ENCODE data around the gene TNFSF8. TPM values are rescaled to one million over a fixed set of nuclear protein-coding genes. Genes with fewer than 3 reads are reported as not detected.

Gene TNFSF8
- total RNA-seq, 2 experiments from 2014 or later = 27.7 to 50.3 TPM

GRCh38 chr9:114893221-114894010 lies 37.0 kb downstream of the TNFSF8 start:
- no peak for TF ChIP-seq CTCF (conservative IDR thresholded peaks at IDR 0.05; ENCODE audit: low read length)
- TF ChIP-seq EZH2phosphoT487 (IDR thresholded peaks at IDR 0.05; ENCODE audit: borderline replicate concordance, low read depth, low read length) = no peak
- Histone ChIP-seq H3K36me3 (ENCODE audit: insufficient read depth, low read length) (0 out of 2 replicates have a peak, but pooled peaks cover 3% of the 10 kb centered on the region), H3K79me2 (ENCODE audit: insufficient read depth, low read depth, low read length) (no peaks in the 10 kb centered on the region), H2AFZ (ENCODE audit: low read length) (peak overlapping the region; percentile 94), H4K20me1 (ENCODE audit: insufficient read depth, low read length) (no peaks in the 10 kb centered on the region), H3K27ac (ENCODE audit: low read depth, low read length, poor library complexity, severe bottlenecking) (peak overlapping the region; percentile 93), H3K9me3 (ENCODE audit: low read length) (no peaks in the 10 kb centered on the region; the same call in 1 of the 2 replicates), H3K4me1 (ENCODE audit: insufficient read depth, low read length, poor library complexity, severe bottlenecking) (peaks cover 71% of the 10 kb centered on the region), H3K9me2 (ENCODE audit: insufficient read depth, low read length) (no peaks in the 10 kb centered on the region), H3K4me2 (ENCODE audit: low read length) (peak overlapping the region; percentile 63), H3K4me3 (ENCODE audit: low read depth, low read length, poor library complexity, severe bottlenecking) (peak overlapping the region; percentile 22)
- CTCF ChIA-PET (ENCODE audit: unreplicated experiment) = interaction anchor here (1.3 kb wide), 1 partner anchor 14 kb away, joined by 3 read pairs; no protein-coding TSS in a partner anchor
- peak; percentile 89 for DNase-seq (ENCODE audit: low spot score)
- POLR2A ChIA-PET = interaction anchor here (0.6 to 1.4 kb wide), 6 partner anchors 11 to 501 kb away, joined by 3 to 7 read pairs (median 3); no protein-coding TSS in a partner anchor
- BruUV-seq (replicated peaks) = no TSS peak
- intact Hi-C loops (cut with micrococcal nuclease; ENCODE audit: unreplicated experiment) = loop anchor here (2.0 to 5.0 kb wide), 3 partner anchors 15 to 86 kb away; partner anchors contain the start of gene TNFSF15

DNA sequence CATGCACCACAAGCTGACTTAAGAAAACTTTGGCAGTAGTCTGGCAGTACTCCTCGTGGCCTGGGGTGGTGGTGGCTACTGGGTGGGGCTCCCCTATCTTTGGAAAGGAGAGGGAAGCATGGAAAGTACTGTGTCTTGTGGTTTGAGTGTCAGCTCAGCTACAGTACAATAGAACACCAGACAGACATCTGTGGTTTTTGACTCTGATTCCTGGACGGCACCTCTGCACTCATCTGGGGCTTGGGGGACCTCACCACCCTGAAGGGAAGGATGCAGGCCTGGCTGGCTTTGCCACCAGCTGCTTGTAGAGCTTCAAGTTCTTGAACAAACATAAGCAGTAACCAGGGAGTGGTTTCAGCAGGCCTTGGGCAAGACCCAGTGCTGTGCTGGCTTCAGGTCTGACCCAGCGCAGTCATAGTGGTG lies 40.6 kb downstream of the TNFSF8 start:
- no peaks in the 10 kb centered on the region for H3K9me2 ChIP-seq (ENCODE audit: insufficient read depth, low read length)
- H3K79me2 ChIP-seq (ENCODE audit: insufficient read depth, low read depth, low read length) = no peaks in the 10 kb centered on the region
- DNase-seq (ENCODE audit: low spot score) = peak; percentile 76
- H3K27ac ChIP-seq (ENCODE audit: low read depth, low read length, poor library complexity, severe bottlenecking) = no peak overlapping the region
- CTCF ChIA-PET (ENCODE audit: unreplicated experiment) = no interaction called here
- no peaks in the 10 kb centered on the region for H4K20me1 ChIP-seq (ENCODE audit: insufficient read depth, low read length)
- no peak overlapping the region for H3K4me3 ChIP-seq (ENCODE audit: low read depth, low read length, poor library complexity, severe bottlenecking)
- peak overlapping the region; percentile 31 for H3K4me2 ChIP-seq (ENCODE audit: low read length)
- peaks cover 5% of the 10 kb centered on the region; the same call in 1 of the 2 replicates for H3K9me3 ChIP-seq (ENCODE audit: low read length)
- POLR2A ChIA-PET = interaction anchor here (0.8 to 2.4 kb wide), 4 partner anchors 8 to 42 kb away, joined by 3 to 13 read pairs (median 7); partner anchors contain the start of gene TNFSF8
- peaks cover 51% of the 10 kb centered on the region for H3K4me1 ChIP-seq (ENCODE audit: insufficient read depth, low read length, poor library complexity, severe bottlenecking)
- no TSS peak for BruUV-seq (replicated peaks)
- 0 out of 2 replicates have a peak overlapping the region, but pooled peaks have one; percentile 20 for H2AFZ ChIP-seq (ENCODE audit: low read length)
- H3K36me3 ChIP-seq (ENCODE audit: insufficient read depth, low read length) = peaks cover 3% of the 10 kb centered on the region; the same call in 1 of the 2 replicates
- TF ChIP-seq CTCF (conservative IDR thresholded peaks at IDR 0.05; ENCODE audit: low read length) (no peak), EZH2phosphoT487 (IDR thresholded peaks at IDR 0.05; ENCODE audit: borderline replicate concordance, low read depth, low read length) (no peak)
- intact Hi-C loops (cut with micrococcal nuclease; ENCODE audit: unreplicated experiment) = loop anchor here (5.0 kb wide), 1 partner anchor 83 kb away; the partner anchor contains the start of gene TNFSF15
